Gastrocnemius medialis (tissue), 4 donors: ENCODE data around the gene LARP1B. TPM values are rescaled to one million over a fixed set of nuclear protein-coding genes. Genes with fewer than 3 reads are reported as not detected.
"Not testable (repeated sequence)": the region's sequence is repeated elsewhere in the genome, so short reads cannot be mapped to it uniquely, and the experiment has no call there.

Source experiments
- ATAC-seq, 2 donors: fragments of 150-250 bp; one replicate each; pipeline ENCODE4 v1.9.1; 2016
- DNase-seq, 2 donors: peaks; one replicate each; pipeline ENCODE4 v3.0.0-alpha.2; 2019
- H3K27ac ChIP-seq, 4 donors: fragments of 200-600 bp; sonication (generic); 1 replicate in 1 of 4; 2 replicates in 3 of 4; pipeline ENCODE4 v1.5.1; 2016 to 2018; ENCODE audit warnings: mild to moderate bottlenecking in 2 of 4, moderate library complexity in 1 of 4
- H3K27me3 ChIP-seq, 3 donors: fragments of 200-600 bp; sonication (generic) in 2 of 3; 1 replicate in 1 of 3; 2 replicates in 2 of 3; pipeline versions ENCODE4 v1.5.1 to v1.6.0; 2016 to 2019; ENCODE audit warnings: mild to moderate bottlenecking in 1 of 3, moderate library complexity in 1 of 3
- H3K36me3 ChIP-seq, 2 donors: fragments of 200-600 bp; sonication (generic) in 1 of 2; one replicate each; pipeline ENCODE4 v1.5.1; 2017 to 2018
- H3K4me1 ChIP-seq, 2 donors: fragments of 200-600 bp; sonication (generic) in 1 of 2; one replicate each; pipeline ENCODE4 v1.5.1; 2016 to 2017; ENCODE audit warnings: mild to moderate bottlenecking in 2 of 2
- H3K4me3 ChIP-seq, 4 donors: fragments of 200-600 bp; sonication (generic) in 3 of 4; 1 replicate in 1 of 4; 2 replicates in 3 of 4; pipeline ENCODE4 v1.5.1; 2016 to 2019; ENCODE audit warnings: mild to moderate bottlenecking in 2 of 4
- H3K9me3 ChIP-seq, 3 donors: fragments of 200-600 bp; sonication (generic) in 2 of 3; 1 replicate in 1 of 3; 2 replicates in 2 of 3; pipeline ENCODE4 v1.5.1; 2016 to 2019
- CTCF ChIP-seq, 5 experiments: fragments of 450-650 bp in 3 of 5; fragments of 200-600 bp in 2 of 5; sonication (generic) in 2 of 5; IDR thresholded peaks in 4 of 5; conservative IDR thresholded peaks in 1 of 5; 1 replicate in 4 of 5; 2 replicates in 1 of 5; pipeline ENCODE4 v1.5.1; 2016 to 2019; ENCODE audit warnings: antibody characterized with exemption in 5 of 5, mild to moderate bottlenecking in 3 of 5, moderate library complexity in 3 of 5
- POLR2A ChIP-seq, 2 donors: fragments of 450-650 bp; IDR thresholded peaks; one replicate each; pipeline ENCODE4 v1.6.1; 2017; ENCODE audit warnings: antibody characterized with exemption in 2 of 2, mild to moderate bottlenecking in 2 of 2, moderate library complexity in 2 of 2
- in situ Hi-C, 4 donors: fragments of 200-750 bp; cut with MboI; loops; one replicate each; pipeline versions ENCODE4 v1.15.0 to v1.8.0; 2017; ENCODE audit warnings: low sequenced_read_pairs in 4 of 4
- intact Hi-C: fragments of 100-400 bp; cut with DNase I; formaldehyde crosslinking; loops from one replicate; pipeline ENCODE4 v1.15.1; 2023; ENCODE audit warnings: low total_unique reads
- total RNA-seq, 4 donors: library from RNA; depleted of rRNA; stranded (reverse); fragments of >200 nt; gene quantifications; one replicate each; pipeline versions ENCODE4 v1.1.0 to v1.2.3, GENCODE V29; 2016

LARP1B gene
- total RNA-seq, 4 donors from 2014 or later, result 19.5 to 23.5 (median 22.8) TPM

GRCh38 chr4:128155231-128155855 is 94.2 kb downstream of the LARP1B start:
- H3K9me3 ChIP-seq, result no peaks in the 10 kb centered on the region
- H3K36me3 ChIP-seq, result no peaks in the 10 kb centered on the region
- TF ChIP-seq CTCF (IDR thresholded peaks at IDR 0.05 in 4 of 5, conservative IDR thresholded peaks at IDR 0.05 in 1 of 5), result no peak
- TF ChIP-seq POLR2A (IDR thresholded peaks at IDR 0.05), result no peak
- no peaks in the 10 kb centered on the region for H3K4me1 ChIP-seq
- H3K27me3 ChIP-seq, result no peaks in the 10 kb centered on the region
- in situ Hi-C loops, result no loop called here
- peak overlapping the region in 1 of 4 donors; percentile 49 for H3K27ac ChIP-seq
- no peak for ATAC-seq
- intact Hi-C loops, result no loop called here
- peak overlapping the region in 1 of 4 donors; percentile 0 for H3K4me3 ChIP-seq
- no peak for DNase-seq

- DNase-seq (no peak), ATAC-seq (no peak)
- TF ChIP-seq POLR2A (IDR thresholded peaks at IDR 0.05) (no peak), CTCF (IDR thresholded peaks at IDR 0.05 in 4 of 5, conservative IDR thresholded peaks at IDR 0.05 in 1 of 5) (no peak)
- Histone ChIP-seq H3K4me1 (no peaks in the 10 kb centered on the region), H3K27me3 (no peaks in the 10 kb centered on the region), H3K9me3 (no peaks in the 10 kb centered on the region), H3K27ac (peak overlapping the region in 1 of 4 donors; percentile 49), H3K4me3 (peak overlapping the region in 1 of 4 donors; percentile 0), H3K36me3 (no peaks in the 10 kb centered on the region)
- intact Hi-C loops, result no loop called here
- in situ Hi-C loops, result no loop called here
Observed at GRCh38 chr4:128155874-128156456, 94.9 kb downstream of the LARP1B start.

GRCh38 chr4:128156472-128156871 is 95.4 kb downstream of the LARP1B start:
- in situ Hi-C loops, H3K27me3 ChIP-seq: not testable (repeated sequence)

GRCh38 chr4:128158894-128159293 is 97.8 kb downstream of the LARP1B start:
- ATAC-seq (no peak), DNase-seq (no peak)
- H3K27ac ChIP-seq, result no peak overlapping the region
- no peak overlapping the region for H3K4me3 ChIP-seq
- H3K27me3 ChIP-seq, result no peaks in the 10 kb centered on the region
- TF ChIP-seq POLR2A (IDR thresholded peaks at IDR 0.05) (no peak), CTCF (IDR thresholded peaks at IDR 0.05 in 4 of 5, conservative IDR thresholded peaks at IDR 0.05 in 1 of 5) (no peak)
- no peaks in the 10 kb centered on the region for H3K9me3 ChIP-seq
- no peaks in the 10 kb centered on the region for H3K4me1 ChIP-seq
- no peaks in the 10 kb centered on the region for H3K36me3 ChIP-seq
- in situ Hi-C loops, result no loop called here
- intact Hi-C loops, result no loop called here

More at GRCh38 chr4:128156472-128156871, 95.4 kb downstream of the LARP1B start:
- intact Hi-C loops, H3K4me1 ChIP-seq, H3K36me3 ChIP-seq, H3K4me3 ChIP-seq, ATAC-seq, H3K9me3 ChIP-seq, DNase-seq: not testable (repeated sequence)
- peak overlapping the region in 1 of 4 donors; percentile 49 for H3K27ac ChIP-seq

GRCh38 chr4:128159967-128160366 is 98.9 kb downstream of the LARP1B start:
- ATAC-seq (no peak), DNase-seq (no peak)
- H3K4me1 ChIP-seq, result no peaks in the 10 kb centered on the region
- H3K4me3 ChIP-seq, result no peak overlapping the region
- in situ Hi-C loops, result no loop called here
- TF ChIP-seq CTCF (IDR thresholded peaks at IDR 0.05 in 4 of 5, conservative IDR thresholded peaks at IDR 0.05 in 1 of 5), result no peak
- no peak for TF ChIP-seq POLR2A (IDR thresholded peaks at IDR 0.05)
- intact Hi-C loops, result no loop called here
- no peaks in the 10 kb centered on the region for H3K36me3 ChIP-seq
- no peak overlapping the region for H3K27ac ChIP-seq
- H3K27me3 ChIP-seq, result no peaks in the 10 kb centered on the region
- H3K9me3 ChIP-seq, result no peaks in the 10 kb centered on the region
